ENCODE results near the gene TMEM208.

TMEM208 gene

DNA sequence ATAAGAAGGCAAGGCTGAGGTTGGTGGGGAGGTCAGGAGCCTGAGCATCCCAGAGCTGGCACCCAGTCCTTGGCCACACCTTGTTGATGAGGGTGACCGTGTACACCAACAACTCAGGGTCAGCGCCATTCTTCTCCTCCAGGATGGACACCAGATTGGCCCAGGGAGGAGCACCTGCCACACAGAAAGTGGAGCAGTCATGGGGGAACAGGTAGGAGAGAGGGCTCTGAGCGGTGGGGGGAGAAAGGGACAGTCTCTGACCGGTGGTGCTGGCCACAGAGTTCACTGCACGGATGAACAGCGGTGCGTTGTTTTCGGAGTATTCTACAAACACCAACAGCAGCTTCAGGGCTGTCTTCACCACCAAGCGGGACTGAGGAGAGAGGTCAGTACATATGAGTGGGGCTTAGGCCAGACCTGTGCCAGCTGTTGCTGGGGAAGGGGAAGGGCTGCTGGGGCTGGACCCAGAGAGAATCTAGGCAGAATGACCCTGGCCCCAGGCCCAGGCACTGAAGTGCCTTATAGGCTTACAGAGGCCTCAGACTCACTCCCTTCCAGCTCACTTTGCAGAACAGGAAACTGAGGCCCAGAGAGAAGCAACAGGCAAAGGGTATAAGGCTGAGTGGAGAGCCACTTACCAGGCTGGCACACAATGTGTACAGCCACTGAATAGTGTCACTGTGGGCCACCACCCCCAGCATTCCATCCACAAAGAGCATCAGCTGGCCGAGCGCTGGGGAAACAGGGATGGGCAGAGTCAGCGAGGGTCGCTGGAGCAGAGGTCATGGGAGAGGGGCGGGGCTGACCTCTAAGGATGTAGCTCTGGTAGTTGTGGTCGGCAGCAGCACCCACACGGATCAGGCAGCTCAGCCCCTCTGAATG is 10.7 kb downstream of the TMEM208 start:
- no peak for DNase-seq (ENCODE audit: low read depth)

DNA sequence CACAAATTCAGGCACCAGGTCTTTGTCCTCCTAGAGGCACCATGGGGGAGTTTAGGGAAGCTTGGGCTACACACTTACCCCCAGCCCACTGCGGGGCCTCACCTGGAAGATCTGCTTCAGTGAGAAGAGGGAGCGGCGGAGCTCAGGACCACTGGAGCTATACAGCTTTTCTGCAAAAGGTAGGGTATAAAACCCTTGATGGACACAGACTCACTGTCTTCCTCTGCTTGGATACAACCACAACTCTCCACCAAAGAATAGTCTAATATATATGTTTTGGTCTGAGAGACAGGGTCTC is 11.3 kb downstream of the TMEM208 start:
- no peak for DNase-seq (ENCODE audit: low read depth)

DNA sequence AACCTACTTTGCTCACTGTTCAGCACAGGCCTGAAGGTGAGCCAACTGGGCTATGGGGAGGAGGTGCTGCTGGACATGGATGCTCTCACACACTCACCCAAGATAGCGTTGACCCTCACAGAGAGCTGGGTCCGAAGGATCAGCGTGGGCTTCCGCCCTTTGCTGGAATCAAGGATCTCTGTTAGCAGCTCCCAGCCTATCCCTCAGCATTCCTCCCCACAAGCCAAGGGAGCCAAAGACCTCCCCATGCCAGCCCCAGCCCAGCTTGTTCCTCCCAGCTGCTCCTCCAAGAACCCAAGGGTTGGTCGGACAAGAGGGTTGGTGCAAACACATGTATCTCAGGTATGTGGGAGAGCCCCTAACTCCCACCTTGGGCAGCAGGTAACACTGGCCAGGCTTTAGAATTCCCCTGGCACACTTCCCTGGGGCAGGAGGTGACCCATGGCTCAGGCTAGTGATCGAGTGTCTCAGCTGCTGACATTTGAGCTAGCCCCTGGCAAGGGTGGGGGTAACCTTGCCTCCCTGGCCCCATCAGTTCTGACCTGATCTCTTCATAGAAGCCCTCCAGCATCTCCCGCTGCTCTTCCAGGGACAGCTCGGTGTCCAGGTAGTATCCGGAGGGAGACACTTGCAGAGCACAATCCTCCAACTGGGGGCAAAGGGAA is 12.0 kb downstream of the TMEM208 start:
- DNase-seq (ENCODE audit: low read depth), result no peak

DNA sequence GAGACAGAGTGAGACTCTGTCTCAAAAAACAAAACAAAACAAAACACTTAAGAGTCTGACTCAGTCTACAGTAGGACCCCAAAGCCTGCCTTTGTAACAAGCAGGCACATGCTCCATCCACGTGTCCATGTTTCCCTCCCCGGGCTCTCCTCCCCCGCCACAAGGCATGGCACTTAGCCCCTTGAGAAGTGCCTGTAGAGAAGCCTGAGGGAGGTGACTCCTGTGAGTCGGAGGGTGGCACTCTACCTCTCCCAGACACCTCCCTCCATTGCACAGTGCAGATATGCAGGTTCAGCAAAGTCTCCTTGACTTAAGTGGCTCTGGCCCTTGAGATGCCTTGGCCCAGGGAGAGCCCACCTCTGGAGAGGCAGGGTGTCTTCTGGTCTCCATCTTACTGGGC is 13.6 kb downstream of the TMEM208 start:
- no peak for DNase-seq (ENCODE audit: low read depth)

DNA sequence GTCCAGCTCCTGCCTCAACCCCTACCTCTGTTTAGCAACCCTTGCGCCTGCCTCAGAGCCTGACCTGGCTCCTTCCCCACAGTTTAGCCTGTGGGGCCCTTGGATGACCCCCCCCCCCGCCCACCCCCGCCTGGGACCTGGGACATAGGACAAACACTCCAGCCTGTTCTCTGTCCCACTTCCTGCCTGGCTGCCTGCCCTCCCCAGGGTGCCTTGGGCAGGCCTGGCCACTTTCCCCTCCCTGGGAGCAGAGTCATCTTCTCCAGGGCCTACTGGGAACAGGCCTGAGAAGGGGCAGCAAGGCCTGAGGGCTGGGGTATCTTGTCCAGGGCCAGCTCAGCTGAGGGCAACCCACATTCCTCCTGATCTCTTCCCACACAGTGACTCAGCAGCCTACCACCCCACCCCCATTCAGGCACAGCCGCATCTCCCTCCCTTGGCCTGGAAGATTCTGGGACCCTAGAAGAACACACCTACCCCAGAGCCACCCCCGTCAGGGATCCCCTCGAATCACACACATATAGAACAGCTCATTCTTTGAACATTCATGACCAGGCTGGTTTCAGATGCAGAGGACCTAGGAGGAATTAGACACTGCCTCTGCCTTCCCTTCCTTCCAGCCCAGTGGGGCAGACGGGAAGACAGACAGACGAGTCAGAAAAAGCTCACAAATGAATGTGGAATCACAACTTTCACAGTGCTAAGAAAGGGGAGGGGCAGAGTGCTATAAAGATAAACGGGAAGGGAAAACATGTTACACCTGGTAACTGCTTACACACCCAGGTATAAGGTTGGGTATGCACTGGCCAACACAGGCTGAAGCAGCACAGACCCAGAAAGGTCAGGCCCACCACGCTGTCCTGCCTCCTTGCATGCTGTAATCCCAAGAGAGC is 14.3 kb downstream of the TMEM208 start:
- DNase-seq (ENCODE audit: low read depth), result no peak

DNA sequence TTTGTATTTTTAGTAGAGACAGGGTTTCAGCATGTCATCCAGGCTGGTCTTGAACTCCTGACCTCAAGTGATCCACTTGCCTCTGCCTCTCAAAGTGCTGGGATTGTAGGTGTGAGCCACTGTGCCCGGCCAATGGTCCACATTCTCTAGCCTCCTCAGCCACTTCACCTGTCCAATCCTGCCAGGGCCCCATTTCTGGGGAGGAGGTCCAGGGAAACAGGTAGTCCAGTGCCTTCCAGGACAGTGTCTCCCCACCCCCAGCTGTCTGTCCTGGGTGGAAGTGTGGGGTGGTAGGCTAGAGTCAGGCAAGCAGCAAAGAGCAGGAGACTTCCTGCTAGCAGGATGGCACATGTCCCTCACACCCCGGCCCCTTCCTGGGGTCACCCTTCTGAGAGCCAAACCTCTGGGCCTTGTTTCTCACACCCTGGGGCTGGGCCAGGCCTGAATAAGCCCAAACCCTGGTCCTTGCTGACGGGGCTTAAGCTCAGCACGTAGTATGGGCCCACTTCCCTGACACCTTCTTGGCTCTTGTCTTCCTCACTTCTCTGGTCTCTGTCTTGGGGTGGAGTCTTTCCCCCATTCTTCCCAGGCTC is 15.3 kb downstream of the TMEM208 start:
- no peak for DNase-seq (ENCODE audit: low read depth)

DNA sequence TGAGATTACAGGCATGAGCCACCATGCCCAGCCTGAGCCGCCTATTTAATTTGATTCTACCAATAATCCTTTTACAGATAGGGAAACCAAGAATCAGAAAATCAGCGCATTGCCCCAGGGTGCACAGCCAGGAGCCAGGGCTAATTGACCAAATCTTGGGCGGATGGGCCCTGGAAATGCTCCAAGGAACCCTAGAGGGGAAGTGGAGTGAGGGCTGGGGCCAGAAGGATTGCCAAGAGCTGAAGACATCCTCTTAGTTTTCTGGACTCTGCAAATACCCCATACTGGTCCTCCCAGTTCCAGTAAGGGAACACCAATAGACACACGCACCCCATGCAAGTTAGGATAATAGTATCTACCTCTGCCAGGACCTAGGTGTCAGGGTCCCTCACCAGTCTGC is 16.6 kb downstream of the TMEM208 start:
- DNase-seq (ENCODE audit: low read depth), result no peak

DNA sequence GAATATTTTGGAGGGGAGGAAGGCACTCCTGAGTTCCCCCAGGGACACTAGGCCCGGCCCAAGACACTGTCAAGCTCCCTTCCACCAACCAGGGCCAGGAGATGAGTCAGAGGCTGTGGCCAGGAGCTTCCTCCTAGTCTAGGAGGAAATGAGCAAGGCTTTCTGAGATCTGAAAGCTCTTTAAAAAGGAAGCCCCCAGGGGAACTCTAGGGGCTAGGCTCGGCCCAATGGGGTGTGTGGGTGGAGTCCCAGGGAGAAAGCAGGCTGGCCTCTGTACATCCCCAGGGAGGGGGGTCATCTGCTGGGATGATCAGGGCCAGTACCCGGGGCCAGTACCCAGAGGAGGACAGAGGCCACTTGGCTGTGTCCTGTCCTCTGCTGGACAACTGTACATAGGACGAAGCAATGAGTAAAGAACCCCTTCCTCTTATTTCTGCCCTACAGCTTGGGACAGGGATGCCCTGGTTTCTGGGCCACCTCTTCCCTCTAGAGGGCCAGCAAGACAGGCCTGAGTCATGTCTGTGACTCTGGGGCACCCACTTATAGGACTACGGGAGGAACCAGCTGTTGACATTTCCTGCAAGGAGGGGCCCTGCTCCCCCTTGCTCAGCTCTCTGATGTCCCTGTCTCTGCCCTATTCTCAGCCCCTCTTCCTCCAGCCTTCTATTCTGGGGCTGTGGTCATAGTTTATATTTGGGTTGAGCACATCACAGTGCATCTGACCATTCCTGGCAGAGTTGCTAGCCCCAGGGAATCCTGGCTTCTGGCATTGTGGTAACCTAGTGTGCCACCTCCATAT is 17.7 kb downstream of the TMEM208 start:
- DNase-seq (ENCODE audit: low read depth), result peak; percentile 85

DNA sequence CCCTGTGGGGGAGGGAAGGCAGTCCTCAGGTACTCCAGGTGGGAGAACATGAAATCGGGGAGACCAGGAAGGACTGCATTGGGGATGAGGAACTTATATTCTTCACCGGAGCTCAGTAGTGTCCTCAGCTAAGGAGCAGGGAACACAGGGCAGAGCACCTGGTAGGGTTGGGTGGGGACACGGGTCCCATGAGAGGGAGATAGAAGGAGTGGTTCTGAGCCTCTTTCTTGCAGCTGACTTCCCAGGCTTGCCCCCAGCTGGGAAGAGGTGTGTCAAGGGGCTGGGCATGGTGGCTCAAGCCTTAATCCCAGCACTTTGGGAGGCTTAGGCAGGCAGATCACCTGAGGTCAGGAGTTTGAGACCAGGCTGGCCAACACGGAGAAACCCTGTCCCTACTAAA is 18.3 kb downstream of the TMEM208 start:
- no peak for DNase-seq (ENCODE audit: low read depth)

DNA sequence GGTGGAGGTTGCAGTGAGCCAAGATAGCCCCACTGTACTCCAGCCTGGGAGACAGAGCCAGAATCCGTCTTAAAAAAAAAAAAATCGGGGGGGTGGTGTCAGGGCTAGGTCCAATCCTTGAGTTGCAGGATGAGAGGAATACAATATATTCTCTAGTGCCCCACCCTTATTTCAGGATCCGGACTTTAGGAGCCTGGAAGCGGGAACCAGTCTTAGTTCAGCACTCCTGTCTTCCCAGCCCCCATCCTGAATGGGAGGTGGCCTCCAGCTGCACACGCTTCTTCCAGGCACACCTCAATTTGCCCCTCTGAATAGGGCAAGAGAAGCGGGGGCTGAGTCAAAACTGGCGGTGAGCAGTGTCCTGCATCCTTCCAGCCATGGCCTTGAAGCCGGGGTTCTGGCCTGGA is 18.7 kb downstream of the TMEM208 start:
- no peak for DNase-seq (ENCODE audit: low read depth)

DNA sequence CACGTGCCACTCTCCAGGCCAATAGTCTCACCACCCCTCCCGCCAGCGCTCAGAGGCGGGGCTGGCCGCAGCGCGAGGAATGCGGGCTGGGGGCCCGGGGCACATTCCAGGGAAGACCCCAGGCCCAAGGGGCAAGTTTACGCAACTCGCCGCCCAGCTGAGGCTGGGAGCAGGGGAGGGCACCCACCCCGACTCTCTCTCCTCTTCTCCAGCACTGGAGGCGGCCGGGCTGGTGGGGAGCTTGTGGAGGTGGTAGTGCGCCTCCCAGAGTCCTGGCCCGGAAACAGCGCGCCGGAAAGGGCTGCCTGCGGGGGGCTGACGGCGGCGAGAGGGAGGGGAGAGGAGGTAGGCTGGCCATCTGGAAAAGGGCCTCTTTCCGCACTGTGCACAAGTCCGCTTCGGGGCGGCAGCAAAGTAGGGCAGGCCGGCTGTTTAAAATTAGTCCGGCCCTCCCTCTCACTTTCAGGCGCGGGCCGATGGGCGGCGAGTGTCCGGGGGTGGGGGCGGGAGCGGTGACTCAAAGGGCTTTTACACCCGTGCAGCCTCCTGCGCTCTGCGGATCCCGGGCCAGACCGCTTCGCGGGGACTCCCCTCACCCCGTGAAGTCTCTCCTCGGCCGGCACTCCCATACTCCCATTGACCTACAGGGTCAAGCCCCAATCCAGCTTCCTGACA is 19.3 kb downstream of the TMEM208 start:
- DNase-seq (ENCODE audit: low read depth), result peak; percentile 38

DNA sequence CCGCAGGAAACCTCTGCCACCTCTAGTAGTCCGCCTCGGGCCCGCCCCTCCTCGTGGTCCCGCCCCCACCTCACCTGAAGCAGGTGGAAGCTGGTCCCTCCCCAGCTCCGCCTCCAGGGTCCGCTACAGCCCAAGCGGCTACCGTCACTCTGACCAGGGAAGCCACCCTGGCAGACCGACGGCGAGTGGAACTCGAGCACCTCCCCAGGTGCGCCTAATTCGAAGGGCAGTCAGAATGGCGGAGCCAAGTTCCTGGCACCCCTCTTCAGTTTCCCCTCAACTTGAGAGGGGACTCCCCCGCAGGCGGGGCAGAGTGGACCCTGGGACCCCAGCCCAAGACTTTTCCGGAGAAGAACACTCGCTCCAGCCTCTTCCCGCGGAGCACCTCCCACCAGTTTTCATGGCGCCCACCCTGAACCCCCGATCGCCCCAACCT is 19.8 kb downstream of the TMEM208 start:
- DNase-seq (ENCODE audit: low read depth), result no peak

DNA sequence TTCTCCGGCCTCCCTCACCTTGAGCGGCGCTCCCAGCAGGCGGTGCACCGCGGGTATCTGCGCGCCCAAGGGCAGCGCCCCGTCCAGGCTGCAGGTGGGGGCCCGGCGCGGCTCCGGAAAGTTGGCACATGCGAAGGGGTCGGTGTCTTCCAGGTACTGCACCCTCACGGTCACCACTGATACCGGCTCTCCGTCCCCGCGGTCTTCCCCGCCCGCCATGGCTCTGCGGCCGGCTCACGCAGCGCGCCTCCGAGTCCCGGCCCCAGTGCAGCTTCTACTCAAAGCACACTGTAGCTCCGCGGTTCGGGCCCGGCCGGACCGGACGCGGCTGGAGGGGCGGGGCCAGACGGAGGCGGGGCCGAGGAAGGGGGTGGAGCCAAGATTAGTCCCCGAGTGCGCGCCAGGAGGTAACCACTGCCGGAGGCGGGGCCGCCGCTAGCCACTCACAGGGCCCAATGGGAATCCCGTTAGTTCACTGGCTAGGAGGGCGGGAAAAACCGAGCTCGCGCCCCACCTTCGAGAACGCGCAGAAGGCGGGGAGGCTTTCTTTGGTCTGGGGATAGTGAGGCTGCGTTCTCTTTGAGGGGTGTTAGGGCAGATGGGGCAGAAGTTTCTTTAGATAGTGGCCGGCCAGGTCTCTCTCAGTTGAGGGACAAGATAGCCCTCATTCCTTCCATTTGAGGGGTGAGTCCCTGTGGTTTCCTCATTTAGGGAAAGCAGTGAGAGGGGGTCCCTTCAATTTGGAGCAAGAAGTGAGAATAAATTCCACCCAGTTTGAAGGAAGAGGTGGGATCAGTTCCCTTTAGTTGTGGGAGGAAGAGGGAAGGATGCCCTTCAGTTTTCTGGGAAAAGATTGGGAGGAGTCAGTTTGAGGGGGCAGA is 20.5 kb downstream of the TMEM208 start, which contains the start of gene FHOD1:
Gene FHOD1, minus strand, starts transcription at position 290 of the 881 bp plus-strand sequence. Its CDS starts 71 bp downstream, at position 219.
- peak; percentile 91 for DNase-seq (ENCODE audit: low read depth)

DNA sequence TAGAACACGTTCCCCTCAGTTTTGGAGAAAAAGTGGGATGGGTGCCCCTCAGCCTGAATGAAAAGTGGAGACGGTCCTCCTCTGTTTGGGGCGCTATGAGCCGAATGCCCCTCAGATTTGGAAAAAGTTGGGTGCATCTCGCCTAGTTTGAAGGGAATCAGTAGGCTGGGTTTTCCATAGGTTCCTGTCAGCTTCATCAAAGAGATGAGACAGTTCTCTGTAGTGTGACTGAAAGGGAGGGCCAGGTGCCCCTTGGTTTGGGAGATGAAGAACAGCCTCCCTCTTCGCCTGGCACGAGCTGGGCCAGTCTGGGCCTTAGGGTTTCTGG is 21.1 kb downstream of the TMEM208 start:
- DNase-seq (ENCODE audit: low read depth), result no peak

DNA sequence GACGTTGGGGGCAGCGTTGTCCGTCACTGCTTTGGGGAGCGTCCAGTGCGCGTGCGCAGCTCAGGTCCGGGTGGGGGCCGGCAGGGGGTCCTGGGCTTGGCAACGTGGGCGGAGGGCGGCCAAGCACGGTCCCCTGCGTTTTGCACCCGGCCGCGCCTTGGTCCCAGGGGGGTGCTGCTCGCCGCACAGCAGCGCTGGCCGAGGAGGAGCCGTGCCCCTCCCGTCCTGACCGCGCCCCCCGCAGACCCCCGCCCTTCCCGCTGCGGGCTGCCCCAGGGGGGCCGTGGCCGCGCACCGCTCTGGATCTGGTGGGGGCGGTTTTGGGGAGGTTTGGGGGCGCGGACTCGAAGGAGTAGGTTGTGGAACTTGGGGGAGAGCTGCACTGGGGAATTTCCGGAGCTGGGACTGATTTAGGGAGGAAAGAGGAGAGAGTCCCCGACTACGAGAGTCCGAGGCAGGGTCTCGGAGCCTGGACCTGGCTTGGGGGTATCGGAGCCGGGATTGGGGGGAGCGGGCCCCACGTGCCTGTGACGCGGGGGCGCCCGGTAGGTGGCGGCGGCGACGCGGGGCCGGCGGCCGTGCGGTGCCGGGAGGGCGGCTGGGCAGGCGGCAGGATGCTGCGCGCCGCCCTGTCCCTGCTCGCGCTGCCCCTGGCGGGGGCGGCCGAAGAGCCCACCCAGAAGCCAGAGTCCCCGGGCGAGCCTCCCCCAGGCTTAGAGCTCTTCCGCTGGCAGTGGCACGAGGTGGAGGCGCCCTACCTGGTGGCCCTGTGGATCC is 21.7 kb downstream of the TMEM208 start, which contains the start of gene SLC9A5:
Gene SLC9A5, plus strand, starts transcription at position 579 of the 777 bp plus-strand sequence. Its CDS starts 36 bp downstream, at position 615.
- DNase-seq (ENCODE audit: low read depth), result no peak

DNA sequence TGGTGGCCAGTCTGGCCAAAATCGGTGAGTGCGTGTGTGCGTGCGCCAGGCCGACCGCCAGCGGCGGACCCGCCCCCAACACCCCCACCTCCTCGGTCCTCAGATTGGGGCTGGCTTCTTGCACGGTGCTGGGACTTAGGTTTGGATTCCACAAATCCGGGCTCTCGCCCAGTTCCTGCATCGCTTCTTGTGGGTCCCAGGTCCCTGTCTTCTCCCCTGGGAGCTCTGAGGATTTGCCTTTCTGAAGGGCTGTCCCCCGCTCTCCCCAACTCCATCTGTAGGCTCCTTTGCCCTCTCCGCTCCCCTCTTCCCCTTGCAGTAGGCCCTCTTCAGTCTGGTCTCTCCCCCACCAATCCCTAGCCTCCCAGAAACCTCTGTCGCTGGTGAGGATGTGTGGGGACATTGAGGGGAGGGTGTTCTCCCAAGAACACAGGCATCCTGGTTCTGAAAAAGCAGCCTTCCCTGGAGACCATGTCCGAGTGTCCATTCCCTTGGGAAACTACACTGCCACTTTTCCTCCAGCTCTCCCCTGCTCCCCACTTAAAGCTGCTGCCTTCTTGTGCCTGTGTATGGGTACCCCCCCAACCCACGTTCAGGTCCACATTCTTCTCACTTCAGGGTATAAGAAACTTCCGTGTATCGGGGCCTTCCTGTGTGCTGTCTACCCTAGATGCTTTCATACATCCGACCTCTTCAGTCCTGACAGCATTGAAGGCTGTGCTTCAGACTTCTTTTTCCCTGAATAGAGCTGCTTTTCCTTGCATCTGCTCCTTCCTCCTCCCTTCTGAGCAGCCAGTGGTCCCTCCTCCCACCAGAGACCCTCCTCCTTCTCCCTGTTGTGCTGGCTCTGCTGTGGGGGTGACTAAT is 22.5 kb downstream of the TMEM208 start:
- no peak for DNase-seq (ENCODE audit: low read depth)

DNA sequence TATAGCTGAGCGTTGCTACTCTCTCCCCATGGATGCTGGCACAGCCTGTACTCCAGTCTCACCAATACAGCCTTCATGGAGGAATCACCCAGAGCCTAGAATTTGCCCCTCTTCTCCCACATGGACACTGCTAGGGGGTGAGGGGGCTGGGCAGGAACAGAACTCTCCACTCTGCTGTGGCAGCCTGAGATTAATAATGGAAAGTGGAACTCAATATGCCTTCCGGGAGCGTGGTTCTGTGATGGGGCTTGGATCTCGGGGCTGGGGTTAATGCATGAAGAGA is 23.1 kb downstream of the TMEM208 start:
- no peak for DNase-seq (ENCODE audit: low read depth)
